Activated naive CD8-positive, alpha-beta T cell treated with anti-CD3 and anti-CD28 coated beads, Interleukin-2, amount 10 ng/mL, durations not matched to agents 7 days and 5 days (primary cell): ENCODE measurements around the gene NTMT2. TPM values are rescaled to one million over a fixed set of nuclear protein-coding genes. Genes with fewer than 3 reads are reported as not detected.
"Not testable (repeated sequence)": the region's sequence is repeated elsewhere in the genome, so short reads cannot be mapped to it uniquely, and the experiment has no call there.

Source experiments
- ATAC-seq: fragments of 150-1000 bp; cut with Tn5 transposase; one replicate; pipeline ENCODE4 v1.10.0; 2021; ENCODE audit warnings: low read depth, moderate library complexity
- POLR2A ChIA-PET: fragments of 350-600 bp; sonication (Branson Sonifier 250); formaldehyde crosslinking; loops from one replicate; lab custom pipeline; 2021; ENCODE audit warnings: antibody characterized with exemption; lab: Charles Lee
- DNase-seq: peaks from one replicate; pipeline ENCODE4 v3.0.0; 2021
- H3K27ac Mint-ChIP-seq: one replicate; pipeline ENCODE4 v1.8.0; 2022; ENCODE audit warnings: mild to moderate bottlenecking, mixed read lengths
- H3K27me3 Mint-ChIP-seq: one replicate; pipeline ENCODE4 v1.8.0; 2022; ENCODE audit warnings: mild to moderate bottlenecking, moderate library complexity, mixed read lengths
- H3K36me3 Mint-ChIP-seq: one replicate; pipeline ENCODE4 v1.8.0; 2021; ENCODE audit warnings: mild to moderate bottlenecking, mixed read lengths
- H3K4me1 Mint-ChIP-seq: one replicate; pipeline ENCODE4 v1.8.0; 2021; ENCODE audit warnings: mixed read lengths
- H3K4me3 Mint-ChIP-seq: one replicate; pipeline ENCODE4 v1.8.0; 2022; ENCODE audit warnings: mild to moderate bottlenecking, moderate library complexity, mixed read lengths
- H3K9me3 Mint-ChIP-seq: one replicate; pipeline ENCODE4 v1.8.0; 2021; ENCODE audit warnings: mixed read lengths
- total RNA-seq, 2 experiments: library from RNA; stranded (reverse); gene quantifications; one replicate each; pipeline ENCODE4 v1.2.3, GENCODE V29; 2021

Gene NTMT2
- total RNA-seq, 2 experiments from 2014 or later = not detected

DNA sequence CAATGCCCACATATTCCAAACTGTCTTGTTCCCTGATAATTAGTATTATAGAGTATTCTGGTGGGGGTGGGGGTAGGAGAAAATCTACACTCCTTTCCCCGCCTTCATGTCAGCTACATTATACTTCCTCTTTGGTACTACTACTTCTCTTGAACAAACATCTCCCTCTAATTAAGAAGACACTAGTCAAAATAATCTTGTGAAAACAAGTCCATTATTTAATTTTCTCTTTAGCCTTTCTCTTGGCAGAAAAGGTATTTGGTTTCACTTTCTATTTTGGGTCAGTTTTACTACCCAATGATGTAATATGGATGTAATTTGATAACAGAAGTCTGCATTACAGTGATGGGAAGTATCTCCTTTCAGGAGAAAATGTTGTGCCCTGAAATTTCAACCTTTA is 22.5 kb downstream of the NTMT2 start:
- peaks cover 21% of the 10 kb centered on the region for H3K9me3 Mint-ChIP-seq
- peaks cover 2% of the 10 kb centered on the region for H3K36me3 Mint-ChIP-seq
- DNase-seq = no peak
- no peak for ATAC-seq
- H3K27me3 Mint-ChIP-seq = no peaks in the 10 kb centered on the region
- peak overlapping the region; percentile 60 for H3K4me3 Mint-ChIP-seq
- POLR2A ChIA-PET = interaction anchor here (0.7 kb wide), 1 partner anchor 1317 kb away, joined by 4 read pairs; the partner anchor contains the start of gene PRRC2C
- peaks cover 5% of the 10 kb centered on the region for H3K4me1 Mint-ChIP-seq
- H3K27ac Mint-ChIP-seq = peak overlapping the region; percentile 74

DNA sequence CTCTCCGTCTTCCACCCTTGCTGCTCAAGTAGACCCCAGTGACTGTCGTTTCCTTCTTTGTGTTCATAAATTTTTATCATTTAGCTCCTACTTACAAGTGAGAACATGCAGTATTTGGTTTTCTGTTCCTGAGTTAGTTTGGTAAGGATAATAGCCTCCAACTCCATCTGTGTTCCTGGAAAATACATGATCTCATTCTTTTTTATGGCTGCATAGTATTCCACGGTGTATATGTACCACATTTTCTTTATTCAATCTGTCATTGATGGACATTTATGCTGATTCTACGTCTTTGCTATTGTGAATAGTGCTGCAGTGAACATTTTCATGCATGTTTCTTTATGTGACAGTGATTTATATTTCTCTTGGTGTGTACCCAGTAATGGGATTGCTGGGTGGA is 24.8 kb downstream of the NTMT2 start:
- H3K36me3 Mint-ChIP-seq, DNase-seq, H3K4me3 Mint-ChIP-seq, H3K27me3 Mint-ChIP-seq, H3K4me1 Mint-ChIP-seq, H3K27ac Mint-ChIP-seq, POLR2A ChIA-PET, ATAC-seq: not testable (repeated sequence)
- H3K9me3 Mint-ChIP-seq = peaks cover 21% of the 10 kb centered on the region

DNA sequence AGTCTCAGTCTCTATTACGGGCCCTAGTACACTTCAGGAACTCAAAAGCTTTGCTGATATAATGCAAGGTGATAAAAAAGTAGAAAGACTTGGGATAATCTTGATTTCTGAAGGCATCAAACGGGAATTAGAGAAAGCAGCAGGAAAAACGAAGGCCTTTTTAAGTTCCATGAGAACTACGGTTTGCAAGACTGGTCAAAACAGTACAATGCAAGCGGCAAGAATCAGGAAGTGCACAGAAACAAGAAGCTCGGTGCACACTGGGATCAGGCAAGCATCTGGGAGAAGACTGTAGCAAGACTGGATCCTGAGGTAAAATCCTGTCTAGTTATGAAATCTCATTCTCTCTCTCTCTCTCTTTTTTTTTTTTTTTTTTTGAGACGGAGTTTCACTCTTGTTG is 28.6 kb downstream of the NTMT2 start:
- ATAC-seq = no peak

DNA sequence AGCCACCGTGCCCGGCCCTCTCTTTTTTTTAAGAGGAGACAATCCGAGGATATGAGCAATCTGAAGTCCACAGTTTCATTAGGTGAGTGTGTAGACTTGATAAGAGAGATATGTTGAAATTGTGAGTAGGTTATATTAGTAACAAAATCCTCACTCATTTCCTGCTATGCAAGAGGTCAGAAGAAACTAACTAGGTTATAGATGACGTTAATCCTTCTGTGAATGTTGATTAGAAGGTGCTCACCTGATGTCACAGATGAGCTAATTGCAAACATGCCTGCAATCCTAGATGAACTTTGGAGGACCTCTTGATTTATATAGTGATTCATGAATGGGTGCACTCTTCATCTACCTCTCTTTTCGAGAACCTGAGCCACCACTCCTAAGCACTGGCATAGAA is 29.3 kb downstream of the NTMT2 start:
- no peaks in the 10 kb centered on the region for H3K36me3 Mint-ChIP-seq
- H3K4me1 Mint-ChIP-seq = no peaks in the 10 kb centered on the region
- peaks cover 17% of the 10 kb centered on the region for H3K9me3 Mint-ChIP-seq
- ATAC-seq (no peak), DNase-seq (no peak)
- no peak overlapping the region for H3K27ac Mint-ChIP-seq
- no peaks in the 10 kb centered on the region for H3K27me3 Mint-ChIP-seq
- no peak overlapping the region for H3K4me3 Mint-ChIP-seq
- POLR2A ChIA-PET = no interaction called here

More for the DNA sequence above, 28.6 kb downstream of the NTMT2 start:
- POLR2A ChIA-PET = no interaction called here
- H3K36me3 Mint-ChIP-seq = no peaks in the 10 kb centered on the region
- H3K27ac Mint-ChIP-seq = no peak overlapping the region
- H3K4me3 Mint-ChIP-seq = no peak overlapping the region
- no peaks in the 10 kb centered on the region for H3K27me3 Mint-ChIP-seq
- peaks cover 17% of the 10 kb centered on the region for H3K9me3 Mint-ChIP-seq
- H3K4me1 Mint-ChIP-seq = no peaks in the 10 kb centered on the region
- no peak for DNase-seq

GRCh38 chr1:170175484-170175883 is 29.7 kb downstream of the NTMT2 start:
- POLR2A ChIA-PET = no interaction called here
- no peak overlapping the region for H3K27ac Mint-ChIP-seq

GRCh38 chr1:170176772-170177171 is 31.0 kb downstream of the NTMT2 start:
- no peak for ATAC-seq
- Mint-ChIP-seq H3K9me3 (peaks cover 7% of the 10 kb centered on the region), H3K27ac (no peak overlapping the region), H3K4me3 (no peak overlapping the region), H3K4me1 (no peaks in the 10 kb centered on the region), H3K36me3 (no peaks in the 10 kb centered on the region), H3K27me3 (no peaks in the 10 kb centered on the region)
- POLR2A ChIA-PET = no interaction called here
- no peak for DNase-seq

More at GRCh38 chr1:170175484-170175883, 29.7 kb downstream of the NTMT2 start:
- no peak overlapping the region for H3K4me3 Mint-ChIP-seq
- H3K36me3 Mint-ChIP-seq = no peaks in the 10 kb centered on the region
- DNase-seq (no peak), ATAC-seq (no peak)
- H3K4me1 Mint-ChIP-seq = no peaks in the 10 kb centered on the region
- peaks cover 14% of the 10 kb centered on the region for H3K9me3 Mint-ChIP-seq
- no peaks in the 10 kb centered on the region for H3K27me3 Mint-ChIP-seq

GRCh38 chr1:170182442-170182841 is 36.7 kb downstream of the NTMT2 start:
- no peak for ATAC-seq

DNA sequence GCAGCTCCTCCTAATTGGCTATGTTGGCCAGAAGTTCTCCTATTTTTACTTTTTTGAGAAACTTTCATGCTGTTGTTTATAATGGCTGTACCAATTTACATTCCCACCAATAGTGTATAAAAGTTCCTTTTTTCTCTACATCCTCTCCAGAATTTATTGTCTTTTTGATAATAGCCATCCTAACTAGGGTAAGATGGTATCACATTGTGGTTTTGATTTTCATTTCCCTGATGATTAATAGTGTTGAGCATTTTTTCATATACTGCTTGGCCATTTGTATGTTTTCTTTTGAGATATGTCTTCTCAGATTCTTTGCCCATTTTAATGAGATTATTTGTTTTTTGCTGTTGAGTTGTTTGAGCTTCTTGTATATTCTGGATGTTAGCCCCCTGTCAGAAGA is 46.8 kb downstream of the NTMT2 start:
- H3K9me3 Mint-ChIP-seq = peaks cover 8% of the 10 kb centered on the region
- H3K27ac Mint-ChIP-seq = no peak overlapping the region
- no peaks in the 10 kb centered on the region for H3K4me1 Mint-ChIP-seq
- ATAC-seq (no peak), DNase-seq (no peak)
- peaks cover 12% of the 10 kb centered on the region for H3K27me3 Mint-ChIP-seq
- POLR2A ChIA-PET = no interaction called here
- H3K4me3 Mint-ChIP-seq = no peak overlapping the region
- no peaks in the 10 kb centered on the region for H3K36me3 Mint-ChIP-seq

More at GRCh38 chr1:170182442-170182841, 36.7 kb downstream of the NTMT2 start:
- Mint-ChIP-seq H3K27ac (no peak overlapping the region), H3K36me3 (no peaks in the 10 kb centered on the region), H3K27me3 (peaks cover 4% of the 10 kb centered on the region), H3K4me3 (no peak overlapping the region), H3K4me1 (no peaks in the 10 kb centered on the region), H3K9me3 (peaks cover 1% of the 10 kb centered on the region)
- DNase-seq = no peak
- POLR2A ChIA-PET = no interaction called here

GRCh38 chr1:170194451-170194850 is 48.7 kb downstream of the NTMT2 start:
- H3K4me1 Mint-ChIP-seq = no peaks in the 10 kb centered on the region
- peaks cover 10% of the 10 kb centered on the region for H3K27me3 Mint-ChIP-seq
- DNase-seq = no peak
- ATAC-seq = no peak
- POLR2A ChIA-PET = no interaction called here
- no peak overlapping the region for H3K4me3 Mint-ChIP-seq
- no peaks in the 10 kb centered on the region for H3K36me3 Mint-ChIP-seq
- H3K27ac Mint-ChIP-seq = no peak overlapping the region
- peaks cover 6% of the 10 kb centered on the region for H3K9me3 Mint-ChIP-seq

DNA sequence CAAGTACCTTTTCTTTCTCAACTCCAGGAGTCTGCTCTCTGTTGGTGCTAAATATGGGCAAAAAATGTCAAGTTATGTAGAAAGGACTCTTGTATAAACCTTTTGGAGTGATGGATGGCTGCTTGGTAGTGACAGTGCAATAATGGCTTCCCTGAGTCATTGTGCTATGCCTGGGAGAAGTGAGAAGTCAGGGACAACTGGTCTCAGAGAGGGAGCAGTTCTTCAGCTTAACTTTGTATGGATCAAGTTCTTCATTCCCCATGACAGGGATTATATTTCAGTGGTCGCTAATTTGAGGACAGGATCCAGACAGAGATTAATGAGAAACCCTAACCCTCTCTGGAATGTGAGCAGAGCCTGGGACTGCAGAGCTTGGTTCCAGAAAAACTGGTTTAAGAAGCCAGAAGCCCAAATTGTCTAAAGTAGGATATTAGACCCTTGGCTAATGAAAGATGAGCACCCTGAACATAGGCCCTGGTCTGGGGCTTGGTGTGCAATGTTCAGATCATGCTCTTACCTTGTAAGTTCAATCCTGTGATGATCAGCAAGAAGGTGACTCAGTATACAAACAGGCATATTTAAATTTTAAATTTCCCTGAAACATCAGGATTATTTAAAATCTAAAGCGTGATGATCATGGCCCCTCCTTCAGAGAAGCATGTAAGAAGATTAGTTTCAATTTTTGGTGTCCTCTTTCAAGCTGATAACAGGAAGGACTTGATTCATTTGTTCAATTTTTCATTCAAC is 50.9 kb downstream of the NTMT2 start:
- Mint-ChIP-seq H3K27ac (no peak overlapping the region), H3K9me3 (no peaks in the 10 kb centered on the region), H3K27me3 (peaks cover 10% of the 10 kb centered on the region), H3K4me1 (no peaks in the 10 kb centered on the region), H3K36me3 (no peaks in the 10 kb centered on the region), H3K4me3 (no peak overlapping the region)
- no peak for ATAC-seq
- DNase-seq = no peak
- POLR2A ChIA-PET = no interaction called here

GRCh38 chr1:170198090-170198489 is 52.3 kb downstream of the NTMT2 start:
- ATAC-seq (no peak), DNase-seq (no peak)
- Mint-ChIP-seq H3K9me3 (no peaks in the 10 kb centered on the region), H3K4me1 (no peaks in the 10 kb centered on the region), H3K4me3 (no peak overlapping the region), H3K27ac (no peak overlapping the region), H3K36me3 (no peaks in the 10 kb centered on the region), H3K27me3 (peaks cover 7% of the 10 kb centered on the region)
- POLR2A ChIA-PET = no interaction called here

GRCh38 chr1:170198584-170198983 is 52.8 kb downstream of the NTMT2 start:
- Mint-ChIP-seq H3K9me3 (no peaks in the 10 kb centered on the region), H3K4me3 (no peak overlapping the region), H3K27ac (no peak overlapping the region), H3K27me3 (peaks cover 7% of the 10 kb centered on the region), H3K36me3 (no peaks in the 10 kb centered on the region), H3K4me1 (no peaks in the 10 kb centered on the region)
- DNase-seq = no peak
- no peak for ATAC-seq
- POLR2A ChIA-PET = no interaction called here

DNA sequence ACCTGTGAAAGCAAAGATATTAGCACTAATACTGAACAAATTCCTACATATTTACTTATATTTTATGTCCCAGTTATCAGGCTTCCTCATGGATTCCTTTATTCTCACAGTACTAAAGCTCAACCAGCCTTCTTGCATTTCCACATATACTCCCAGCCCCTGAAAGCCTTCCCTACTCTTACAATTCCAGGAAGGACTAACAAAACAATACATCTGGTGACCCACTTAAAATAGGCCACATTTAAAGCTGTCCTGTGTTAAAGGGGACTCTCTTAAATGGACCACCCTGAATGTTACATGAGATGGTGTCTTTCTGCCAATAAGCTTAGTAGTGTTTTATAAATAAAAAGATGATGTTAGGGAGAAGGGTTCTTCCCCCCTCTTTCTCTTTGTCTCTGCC is 54.4 kb downstream of the NTMT2 start:
- no peak for ATAC-seq
- Mint-ChIP-seq H3K36me3 (no peaks in the 10 kb centered on the region), H3K27me3 (peaks cover 4% of the 10 kb centered on the region), H3K4me3 (no peak overlapping the region), H3K4me1 (no peaks in the 10 kb centered on the region), H3K9me3 (no peaks in the 10 kb centered on the region), H3K27ac (no peak overlapping the region)
- POLR2A ChIA-PET = no interaction called here
- no peak for DNase-seq

DNA sequence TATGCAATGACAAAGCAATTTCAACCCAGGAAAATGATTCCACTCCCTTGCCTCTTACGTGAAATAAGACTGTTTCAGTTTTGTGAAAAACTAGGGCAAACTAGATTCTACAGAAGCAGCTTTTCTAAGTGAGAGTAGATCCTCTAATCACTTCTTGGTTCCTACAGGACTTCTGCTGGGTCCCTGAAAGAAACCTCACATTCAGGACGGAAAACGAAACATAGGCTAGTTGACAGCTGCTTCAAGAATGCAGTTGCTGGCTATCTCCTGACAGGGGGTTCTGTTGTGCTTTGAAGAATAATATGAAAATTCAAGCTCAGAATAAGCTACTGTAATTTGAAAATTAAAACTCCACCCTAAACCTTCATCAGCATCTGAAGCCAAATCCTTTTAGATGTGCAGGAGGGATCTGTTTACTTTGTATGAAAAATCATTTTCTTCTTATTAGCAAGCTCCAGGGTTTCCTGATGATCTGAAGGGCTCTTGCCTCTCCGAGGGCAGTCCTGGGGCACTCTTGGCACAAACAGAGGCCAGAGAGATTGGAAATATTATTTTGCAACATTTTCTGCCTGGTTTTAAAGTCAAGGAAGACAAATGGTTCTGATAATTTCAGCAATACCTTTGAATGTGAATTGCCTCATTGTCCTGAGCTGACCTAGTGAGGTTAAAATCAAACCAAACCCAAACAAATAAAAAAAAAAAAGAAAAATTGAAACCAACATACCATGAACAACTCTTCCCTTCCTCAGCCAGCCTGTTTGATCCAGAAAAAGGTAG is 55.0 kb downstream of the NTMT2 start:
- H3K36me3 Mint-ChIP-seq = no peaks in the 10 kb centered on the region
- no peaks in the 10 kb centered on the region for H3K4me1 Mint-ChIP-seq
- no peak overlapping the region for H3K4me3 Mint-ChIP-seq
- POLR2A ChIA-PET = no interaction called here
- DNase-seq (no peak), ATAC-seq (no peak)
- H3K27ac Mint-ChIP-seq = no peak overlapping the region
- H3K9me3 Mint-ChIP-seq = no peaks in the 10 kb centered on the region
- H3K27me3 Mint-ChIP-seq = peaks cover 6% of the 10 kb centered on the region
